Femur (tissue), 1 donor: ENCODE data around the gene TMEM97.
"Not testable (repeated sequence)": the region's sequence is repeated elsewhere in the genome, so short reads cannot be mapped to it uniquely, and the experiment has no call there.

Experiments
- DNase-seq: peaks from one replicate; pipeline ENCODE4 v3.0.0-alpha.2; 2017

The TMEM97 gene

DNA sequence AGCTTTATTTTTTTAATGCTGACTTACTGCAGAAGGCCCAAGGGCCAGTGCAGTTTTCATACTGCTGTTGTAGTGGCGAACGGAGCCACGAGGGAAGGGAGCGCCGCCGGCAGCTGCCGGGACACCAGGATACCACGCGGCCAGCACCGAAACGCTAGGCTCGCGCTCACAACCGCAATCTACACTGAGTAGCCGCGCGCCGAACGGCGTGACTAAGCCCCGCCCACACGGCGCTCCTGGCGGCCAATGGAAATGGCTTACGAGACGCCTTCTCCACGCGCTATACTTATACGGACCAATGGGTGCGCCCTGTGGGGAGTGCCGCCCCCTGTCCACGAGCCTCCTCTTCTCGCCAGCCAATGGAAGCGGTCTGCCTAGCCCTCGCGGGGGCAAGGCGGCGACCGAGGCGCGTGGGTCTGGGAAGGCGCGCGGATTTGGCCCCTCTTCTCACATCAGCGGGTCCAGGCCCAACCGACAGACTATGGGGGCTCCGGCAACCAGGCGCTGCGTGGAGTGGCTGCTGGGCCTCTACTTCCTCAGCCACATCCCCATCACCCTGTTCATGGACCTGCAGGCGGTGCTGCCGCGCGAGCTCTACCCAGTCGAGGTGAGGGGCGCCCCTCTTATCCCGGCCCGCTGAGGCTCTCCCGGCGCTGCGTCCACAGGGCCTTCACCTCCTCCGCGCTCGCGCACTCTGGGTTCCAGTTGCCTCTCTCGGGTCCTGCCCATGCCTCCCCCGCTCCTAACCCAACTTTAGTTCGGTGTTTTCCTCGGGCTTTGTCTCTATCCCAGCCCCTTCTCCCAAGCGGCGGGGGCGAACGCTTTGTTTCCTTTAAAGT is at the start of gene TMEM97:
TMEM97 (plus strand) TSS at position 442 of the 839 bp plus-strand sequence; CDS start at position 482, 40 bp downstream.
- DNase-seq = peak; percentile 97

DNA sequence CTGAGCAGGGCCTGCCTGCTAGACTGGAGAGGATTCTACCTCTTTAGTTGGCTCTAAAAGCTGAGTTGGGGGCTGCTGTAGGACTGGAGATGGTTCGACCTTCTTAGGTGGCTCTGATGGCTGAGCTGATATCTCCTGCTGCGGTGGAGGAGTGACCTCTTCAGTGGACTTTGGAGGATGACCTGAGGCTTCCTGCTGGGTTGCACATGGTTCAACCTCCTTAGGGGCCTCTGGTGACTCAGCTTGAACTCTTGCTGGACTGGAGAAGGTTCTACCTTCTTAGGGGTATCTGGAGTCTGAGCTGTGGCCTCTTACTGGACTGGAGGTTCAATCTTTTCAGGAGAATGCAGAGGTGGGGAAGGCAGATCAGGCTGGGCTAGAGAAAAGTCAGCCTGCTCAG is 48.9 kb upstream of the TMEM97 start:
- no peak for DNase-seq

DNA sequence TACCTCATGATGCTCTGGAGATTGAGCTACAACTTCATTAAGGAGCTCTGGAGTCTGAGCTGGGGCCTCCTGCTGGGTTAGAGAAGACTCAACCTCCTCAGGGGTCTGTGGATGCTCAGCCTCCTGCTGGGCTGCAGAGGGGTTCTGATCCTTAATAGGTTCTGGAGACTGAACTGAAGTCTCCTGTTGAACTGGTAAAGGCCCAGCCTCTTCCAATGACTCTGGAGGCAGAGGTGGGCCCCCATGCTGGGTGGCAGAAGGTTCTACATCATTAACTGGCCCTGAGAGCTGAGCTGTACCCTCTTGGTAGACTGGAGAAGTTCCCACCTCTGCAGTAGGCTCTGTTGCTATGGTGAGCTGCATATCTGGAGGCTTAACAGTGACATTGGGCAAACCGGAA is 48.1 kb upstream of the TMEM97 start:
- no peak for DNase-seq

DNA sequence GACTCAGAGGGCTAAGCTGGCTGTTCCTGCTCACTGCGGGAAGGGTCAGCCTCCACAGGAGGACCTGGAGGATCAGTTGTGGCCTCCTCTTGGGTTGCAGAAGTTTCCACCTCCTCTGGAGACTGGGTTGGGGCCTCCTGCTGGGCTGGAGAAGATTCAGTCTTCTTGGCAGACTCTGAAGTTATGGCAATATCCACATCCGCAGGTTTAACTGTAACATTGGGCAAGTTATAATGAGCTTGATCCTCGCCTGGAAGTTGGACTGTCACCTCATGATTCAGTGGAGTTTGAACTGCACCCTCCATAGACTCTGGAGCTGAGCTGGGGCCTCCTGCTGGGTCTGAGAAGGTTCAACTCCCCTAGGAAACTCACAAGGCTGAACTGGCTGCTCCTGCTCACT is 47.6 kb upstream of the TMEM97 start:
- DNase-seq = no peak

DNA sequence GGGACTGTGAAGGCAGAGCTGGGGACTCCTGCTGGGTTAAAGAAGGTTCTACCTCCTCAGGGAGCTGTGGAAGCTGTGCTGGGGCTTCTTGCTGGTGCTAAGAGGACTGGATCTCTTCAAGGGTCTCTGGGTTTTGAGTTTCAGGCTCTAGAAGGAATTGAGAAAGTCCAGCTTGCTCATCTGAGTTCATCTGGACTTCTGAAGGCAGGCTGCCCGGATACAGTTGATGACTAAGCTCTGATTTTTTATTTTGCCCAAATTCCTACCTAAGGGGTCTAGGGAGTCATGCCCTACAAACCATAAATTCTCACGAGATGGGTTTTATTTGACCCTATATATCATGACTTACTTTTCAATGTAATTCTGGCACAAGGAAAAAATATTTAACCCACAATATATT is 46.8 kb upstream of the TMEM97 start:
- no peak for DNase-seq

DNA sequence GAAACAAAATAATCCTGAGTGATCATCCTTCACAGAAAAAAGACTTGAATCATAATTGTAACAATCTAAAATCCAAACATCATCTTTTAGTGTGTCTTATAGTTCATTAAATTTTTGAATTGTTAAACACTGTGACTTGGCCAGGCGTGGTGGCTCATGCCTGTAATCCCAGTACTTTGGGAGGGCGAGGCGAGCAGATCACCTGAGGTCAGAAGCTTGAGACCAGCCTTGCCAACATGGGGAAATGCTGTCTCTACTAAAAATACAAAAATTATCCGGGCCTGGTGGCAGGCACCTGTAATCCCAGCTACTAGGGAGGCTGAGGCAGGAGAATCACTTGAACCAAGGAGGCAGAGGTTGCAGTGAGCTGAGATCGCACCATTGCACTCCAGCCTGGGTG is 45.7 kb upstream of the TMEM97 start:
- not testable (repeated sequence) for DNase-seq

DNA sequence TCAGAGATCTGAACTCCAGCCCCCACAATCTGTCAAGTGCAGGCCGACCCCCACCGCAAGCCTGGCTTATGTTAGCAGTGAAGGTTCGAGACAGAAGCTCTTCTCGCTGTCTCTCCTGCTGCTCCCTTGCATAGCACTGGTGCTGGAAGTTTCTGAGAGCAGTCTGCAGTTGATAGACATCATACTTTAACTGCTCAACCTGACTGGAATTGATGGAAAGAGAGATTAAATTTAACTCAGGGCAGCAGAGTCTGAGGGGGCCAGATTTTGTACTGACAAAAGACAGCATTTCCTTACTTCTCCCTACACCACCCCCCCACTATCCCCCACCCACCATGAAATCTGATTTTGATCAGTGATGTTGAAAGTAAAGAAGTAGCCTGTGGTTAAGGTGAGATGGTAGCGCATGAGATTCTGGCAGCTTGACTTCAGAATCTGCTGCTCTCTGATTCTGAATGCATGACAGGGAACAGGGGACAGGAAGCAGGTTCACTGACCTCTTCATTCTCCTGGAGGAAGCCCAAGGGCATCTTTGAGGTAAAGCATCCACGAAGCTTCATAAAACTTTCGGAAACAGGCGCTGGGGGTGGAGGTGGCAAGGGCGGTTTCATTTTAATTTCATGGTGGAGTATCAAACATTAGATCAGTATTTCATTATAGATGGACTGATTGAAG is 44.3 kb upstream of the TMEM97 start:
- no peak for DNase-seq

DNA sequence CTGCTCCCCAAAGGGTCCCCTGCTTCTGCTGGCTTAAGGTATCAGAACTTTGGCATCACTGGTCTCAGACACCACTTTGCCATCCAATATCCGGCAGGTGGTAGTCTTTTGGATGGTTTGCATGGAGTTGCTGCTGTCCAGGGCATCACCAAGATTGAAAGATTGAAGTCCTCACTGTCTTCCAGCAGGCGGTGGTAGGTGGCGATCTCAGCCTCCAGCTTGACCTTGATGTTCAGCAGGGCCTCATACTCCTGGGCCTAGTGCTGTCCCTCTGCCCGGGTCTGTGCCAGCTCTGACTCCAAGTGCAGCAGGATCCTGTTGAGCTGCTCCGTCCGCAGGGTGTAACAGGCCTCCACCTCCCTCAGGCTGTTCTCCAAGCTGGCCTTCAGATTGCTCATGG is 43.0 kb upstream of the TMEM97 start:
- DNase-seq = no peak

DNA sequence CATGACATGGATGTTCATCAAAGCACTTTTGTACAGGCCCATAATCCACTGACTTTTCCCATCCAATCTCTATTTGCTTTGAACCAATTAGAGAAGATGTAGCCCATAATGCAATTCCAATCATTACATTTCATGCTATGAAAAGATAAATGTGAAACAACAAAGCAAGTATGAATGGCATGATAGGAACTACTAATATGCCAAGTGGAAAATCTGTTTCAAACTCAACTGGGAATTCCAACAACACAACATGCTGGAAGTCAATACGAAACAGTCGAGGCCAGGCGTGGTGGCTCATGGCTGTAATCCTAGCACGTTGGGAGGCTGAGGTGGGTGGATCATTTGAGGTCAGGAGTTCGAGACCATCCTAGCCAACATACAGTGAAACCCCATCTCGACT is 39.6 kb upstream of the TMEM97 start:
- no peak for DNase-seq

DNA sequence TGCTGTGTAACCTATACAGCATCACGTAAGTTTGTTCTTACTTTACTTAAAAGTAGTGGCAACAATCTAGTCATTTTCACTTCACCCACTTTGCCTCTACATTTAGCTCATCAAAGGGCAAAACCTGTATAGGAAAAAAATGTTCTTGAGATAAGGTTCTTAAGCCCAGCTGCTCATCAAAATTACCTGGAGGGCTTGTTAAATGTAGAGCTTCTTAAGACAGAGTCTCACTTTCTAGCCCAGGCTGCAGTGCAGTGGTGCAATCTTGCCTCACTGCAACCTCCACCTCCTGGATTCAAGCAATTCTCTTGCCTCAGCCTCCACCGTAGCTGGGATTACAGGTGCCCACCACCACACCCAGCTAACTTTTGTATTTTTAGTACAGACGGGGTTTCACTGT is 38.2 kb upstream of the TMEM97 start:
- no peak for DNase-seq

DNA sequence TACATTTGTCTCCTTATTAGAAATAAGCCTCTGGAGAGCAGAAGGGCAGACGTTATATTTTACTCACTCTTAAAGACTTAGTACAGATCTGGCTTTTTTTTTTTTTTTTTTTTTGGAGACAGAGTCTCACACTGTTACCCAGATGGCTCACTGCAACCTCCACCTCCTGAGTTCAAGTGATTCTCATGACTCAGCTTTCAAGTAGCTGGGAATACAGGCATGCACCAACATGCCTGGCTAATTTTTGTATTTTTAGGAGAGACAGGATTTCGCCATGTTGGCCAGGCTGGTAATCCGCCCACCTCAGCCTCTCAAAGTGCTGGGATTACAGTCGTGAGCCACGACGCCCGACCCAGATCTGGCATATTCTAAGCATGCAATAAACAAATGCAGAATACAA is 36.4 kb upstream of the TMEM97 start:
- no peak for DNase-seq

DNA sequence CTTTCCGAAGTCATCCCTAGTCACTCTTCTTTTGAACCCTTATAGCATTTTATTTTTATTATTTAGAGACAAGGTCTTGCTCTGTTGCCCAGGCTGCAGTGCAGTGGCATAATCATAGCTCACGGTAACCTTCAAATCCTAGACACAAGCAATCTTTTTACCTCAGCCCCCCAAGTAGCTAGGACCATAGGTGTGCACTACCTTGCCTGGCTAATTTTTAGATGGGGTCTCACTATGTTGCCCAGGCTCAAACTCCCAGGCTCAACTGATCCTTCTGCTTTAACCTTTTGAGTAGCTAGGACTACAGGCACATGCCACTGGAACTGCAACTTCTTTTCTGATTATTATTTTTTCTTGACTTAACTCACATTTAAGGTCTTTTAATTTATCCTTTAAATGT is 33.0 kb upstream of the TMEM97 start:
- DNase-seq = no peak

DNA sequence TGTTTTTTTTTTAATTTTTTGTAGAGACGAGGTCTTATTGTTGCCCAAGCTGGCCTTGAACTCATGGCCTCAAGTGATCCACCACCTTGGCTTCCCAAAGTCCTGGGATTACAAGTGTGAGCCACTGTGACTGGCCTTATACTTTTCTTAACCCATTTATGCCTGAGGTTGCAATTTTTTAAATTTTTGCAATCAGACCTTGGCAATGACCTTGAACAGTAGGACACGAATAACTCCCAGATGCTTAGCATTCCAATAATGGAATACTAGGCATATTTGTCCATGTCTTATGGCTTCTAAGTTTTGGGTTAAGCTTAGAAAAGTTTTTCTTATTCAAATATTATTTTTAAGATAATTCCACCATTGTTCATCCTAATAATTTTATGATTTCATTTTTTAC is 28.3 kb upstream of the TMEM97 start:
- no peak for DNase-seq

DNA sequence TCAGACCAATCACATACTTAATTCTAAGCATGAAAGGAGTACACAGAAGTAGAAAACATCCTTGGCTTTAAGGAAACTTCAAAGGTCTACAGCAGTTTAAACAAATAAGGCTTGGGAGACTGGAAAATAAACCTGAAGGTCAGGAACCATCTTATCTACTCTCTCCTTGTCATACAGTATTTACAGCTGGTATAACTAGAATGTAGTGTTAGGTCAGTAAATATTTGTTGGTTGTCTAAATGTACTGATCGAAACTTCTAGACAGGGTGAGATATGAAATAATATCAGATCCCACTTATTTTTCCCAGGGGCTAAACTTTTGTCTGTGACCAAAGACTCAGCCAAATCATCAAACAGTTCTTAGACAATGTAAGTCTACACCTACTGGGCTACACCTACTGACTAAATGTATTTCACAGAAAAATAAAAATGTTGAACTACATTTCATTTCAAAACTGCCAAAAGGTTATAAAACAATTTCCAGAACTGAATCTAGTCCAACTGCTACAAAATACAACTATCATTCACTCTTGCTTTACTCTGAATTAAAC is 27.1 kb upstream of the TMEM97 start:
- no peak for DNase-seq

DNA sequence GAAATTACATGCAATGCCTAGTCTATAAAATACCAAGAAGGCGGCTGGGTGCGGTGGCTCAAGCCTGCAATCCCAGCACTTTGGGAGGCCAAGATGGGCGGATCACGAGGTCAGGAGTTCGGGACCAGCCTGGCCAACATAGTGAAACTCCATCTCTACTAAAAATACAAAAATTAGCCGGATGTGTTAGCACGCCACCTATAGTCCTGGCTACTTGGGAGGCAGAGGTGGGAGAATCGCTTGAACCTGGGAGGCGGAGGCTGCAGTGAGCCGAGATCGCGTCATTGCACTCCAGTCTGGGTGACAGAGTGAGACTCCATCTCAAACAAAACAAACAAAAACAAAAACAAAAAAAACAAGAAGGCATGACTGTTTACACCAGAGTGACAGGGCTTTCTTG is 26.1 kb upstream of the TMEM97 start:
- DNase-seq = not testable (repeated sequence)

DNA sequence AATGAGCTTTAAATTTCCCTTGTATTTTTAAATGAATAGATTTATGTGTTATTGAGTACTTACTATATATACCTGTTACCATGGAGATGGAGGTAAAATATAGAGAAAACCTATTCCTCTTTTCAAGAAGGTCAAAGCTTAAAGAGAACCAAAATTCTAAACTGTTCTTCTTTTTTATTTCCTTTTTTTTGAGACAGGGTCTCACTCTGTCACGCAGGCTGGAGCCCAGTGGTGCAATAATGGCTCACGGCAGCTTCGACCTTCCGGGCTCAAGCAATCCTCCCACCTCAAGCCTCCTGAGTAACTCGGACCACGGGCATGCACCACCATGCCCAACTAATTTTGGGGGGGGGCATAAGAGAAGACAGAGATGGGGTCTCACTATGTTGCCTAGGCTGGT is 25.0 kb upstream of the TMEM97 start:
- DNase-seq = no peak

DNA sequence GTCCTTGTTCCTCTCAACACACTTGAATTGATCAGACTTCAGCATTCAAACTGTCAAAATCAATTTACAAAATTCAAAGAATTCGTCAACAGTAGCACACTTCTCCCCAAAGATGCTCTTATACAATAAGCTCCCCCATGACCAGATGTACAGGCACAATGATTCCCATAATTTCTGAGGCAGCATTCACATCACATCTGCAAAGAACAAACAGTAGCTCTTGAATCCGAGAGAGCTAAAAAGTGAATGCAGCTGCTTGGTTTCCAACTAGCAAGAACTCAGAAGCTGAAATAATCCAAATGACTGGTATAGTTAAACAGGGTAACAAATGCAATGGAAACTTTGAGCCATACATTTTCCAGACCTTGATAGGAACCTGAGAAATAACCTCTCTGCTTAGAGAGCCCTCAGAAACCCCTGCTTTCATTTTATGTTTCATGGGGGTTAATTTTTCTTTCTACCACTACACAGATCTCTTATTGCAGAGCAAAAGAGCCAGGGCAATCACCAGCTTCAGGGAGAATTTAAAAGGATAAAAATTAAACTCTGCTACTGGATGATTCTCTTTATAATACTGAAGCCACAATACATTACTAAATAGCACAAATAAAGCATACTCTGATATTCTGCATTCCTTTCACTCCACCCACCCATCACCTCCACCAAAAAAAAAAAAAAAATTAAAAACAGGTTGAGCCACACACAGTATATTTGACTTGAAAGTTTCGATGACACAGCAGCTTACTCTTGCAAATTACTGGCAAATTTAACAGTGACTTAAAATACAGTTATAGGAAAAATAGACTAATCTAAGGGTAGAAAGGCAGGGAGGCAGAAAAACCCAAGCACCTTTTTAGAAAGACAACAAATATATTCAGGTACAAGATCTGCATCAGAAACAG is 23.1 kb upstream of the TMEM97 start:
- no peak for DNase-seq

DNA sequence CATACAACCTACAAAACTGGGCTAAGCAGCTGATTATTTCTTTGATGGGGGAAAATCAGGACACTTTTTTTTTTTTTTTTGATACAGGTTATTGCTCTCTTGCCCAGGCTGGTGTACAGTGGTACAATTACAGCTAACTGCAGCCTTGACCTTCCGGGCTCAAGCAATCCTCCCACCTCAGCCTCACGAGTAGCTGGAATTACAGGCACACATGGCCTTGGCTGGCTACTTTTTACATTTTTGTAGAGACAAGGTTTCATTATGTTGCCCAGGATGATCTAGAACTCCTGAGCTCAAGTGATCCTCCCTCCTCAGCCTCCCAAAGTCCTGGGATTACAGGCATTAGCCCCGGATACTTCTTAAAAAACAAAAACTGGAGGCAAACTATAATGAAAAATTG is 20.6 kb upstream of the TMEM97 start:
- DNase-seq = no peak

DNA sequence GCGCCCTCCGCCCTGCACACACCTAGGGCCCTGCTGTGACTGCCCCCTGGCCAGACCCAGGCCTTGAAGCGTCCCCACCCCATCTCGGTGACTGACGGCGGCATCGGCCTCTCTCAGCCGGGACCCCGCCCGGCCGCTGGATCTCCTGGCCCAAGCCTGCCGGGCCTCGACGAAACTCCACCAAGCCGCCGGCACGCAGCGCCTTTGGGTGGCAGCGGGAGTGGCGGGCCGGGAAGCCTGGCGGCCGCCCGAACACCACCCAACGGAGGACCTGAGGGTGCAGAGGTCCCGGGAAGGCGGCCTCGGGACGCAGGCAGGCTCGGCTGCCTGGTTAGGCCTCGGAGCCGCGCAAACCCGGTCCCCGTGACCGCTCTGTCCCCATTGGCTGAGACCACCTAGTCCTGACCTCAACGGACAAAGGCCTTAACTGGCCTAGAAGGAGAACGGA is 12.0 kb upstream of the TMEM97 start:
- DNase-seq = no peak

DNA sequence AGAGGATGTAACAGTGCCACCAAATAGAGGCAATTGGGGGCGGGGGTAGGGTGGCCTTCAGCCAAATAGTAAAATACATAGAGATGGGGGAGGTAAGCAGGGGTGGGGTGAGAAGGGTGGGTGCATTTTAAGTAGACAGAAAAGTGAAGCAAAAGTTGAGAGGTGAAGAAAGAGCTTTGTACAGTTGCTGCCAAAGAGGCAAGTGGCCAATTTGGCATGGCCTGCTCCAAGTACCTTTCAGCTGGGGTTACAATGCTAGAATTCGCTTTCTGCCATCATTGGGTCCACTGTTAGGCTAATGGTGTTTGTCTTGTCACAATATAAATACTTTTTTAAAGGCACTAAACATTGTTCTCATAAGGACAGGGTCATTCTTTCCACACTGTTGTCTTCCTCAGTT is 5.2 kb upstream of the TMEM97 start:
- no peak for DNase-seq

DNA sequence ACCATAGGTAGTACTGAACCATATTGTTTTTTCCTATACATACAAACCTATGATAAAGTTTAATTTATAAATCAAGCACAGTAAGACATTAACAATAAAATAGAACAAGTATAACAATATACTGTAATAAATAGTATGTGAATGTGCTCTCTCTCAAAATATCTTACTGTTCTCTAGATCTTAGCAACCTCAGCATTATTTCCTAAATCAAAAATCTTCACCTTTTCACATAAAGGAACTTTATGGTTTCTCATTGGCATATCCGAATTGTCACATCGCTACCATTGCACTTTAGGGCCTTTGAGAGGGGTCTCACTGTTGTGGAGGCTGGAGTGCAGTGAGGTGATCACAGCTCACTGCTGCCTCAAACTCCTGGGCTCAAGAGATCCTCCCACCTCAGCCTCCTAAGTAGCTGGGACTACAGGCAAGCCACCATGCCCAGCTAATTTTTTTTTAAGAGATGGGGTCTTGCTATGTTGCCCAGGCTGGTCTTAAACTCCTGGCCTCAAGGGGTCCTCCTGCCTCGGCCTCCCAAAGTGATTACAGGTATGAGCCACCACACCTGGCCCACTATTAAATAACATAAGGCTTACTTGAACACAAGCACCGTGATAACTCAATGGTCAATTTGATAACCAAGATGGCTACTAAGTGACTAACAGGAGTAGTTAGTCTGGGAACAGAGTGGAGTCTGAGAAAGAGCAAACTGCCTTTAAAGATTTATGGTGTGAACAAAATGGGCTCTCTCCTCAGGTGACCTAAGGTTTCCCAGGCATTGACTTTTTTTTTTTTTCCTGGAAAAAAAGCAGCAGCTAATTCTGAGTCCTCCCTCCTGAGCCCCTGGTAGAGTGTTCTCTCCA is 2.9 kb upstream of the TMEM97 start:
- no peak for DNase-seq
